ENCODE measurements around the gene C1QTNF5.

Gene C1QTNF5

DNA sequence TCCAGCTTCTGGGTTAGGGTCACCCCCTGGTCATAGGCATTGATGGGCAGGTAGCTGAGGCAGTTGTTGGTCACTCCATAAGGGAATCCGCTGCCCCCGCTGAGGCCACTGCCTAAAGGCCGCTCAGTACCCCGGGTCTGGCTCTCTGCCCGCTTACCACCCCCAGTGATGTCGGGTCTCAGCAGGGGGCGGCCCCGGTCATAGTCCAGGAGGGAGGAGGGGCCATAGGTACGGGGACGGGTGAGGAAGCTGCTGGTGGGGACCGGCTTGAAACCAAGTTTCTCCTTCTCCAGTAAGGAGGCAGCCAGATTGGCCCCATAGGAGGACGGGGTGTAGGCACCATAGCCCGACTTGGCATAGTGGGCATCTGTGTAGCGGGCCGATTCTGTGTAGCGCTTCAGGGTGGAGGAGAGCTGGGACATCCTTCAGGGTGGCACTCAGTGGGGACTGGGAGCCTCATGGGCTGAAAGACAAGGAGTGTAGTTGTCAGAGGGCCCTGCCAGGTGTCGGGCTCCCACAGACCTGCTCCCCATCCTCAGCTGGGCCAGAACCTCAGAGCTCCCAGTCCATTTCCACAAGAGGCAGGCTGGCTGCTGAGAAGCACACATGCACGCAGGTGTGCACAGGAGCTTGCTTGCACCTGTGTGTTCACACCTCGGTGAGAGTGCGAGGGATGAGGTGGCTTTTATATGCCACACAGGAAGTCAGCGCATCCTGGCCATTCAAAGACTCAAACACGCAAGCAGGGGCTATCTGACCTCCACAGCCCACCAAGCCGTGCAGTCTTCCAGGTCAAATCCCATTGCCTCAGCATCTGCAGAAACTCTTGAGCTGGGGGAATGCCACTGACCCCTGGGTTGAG is 32.6 kb upstream of the C1QTNF5 start:
- DNase-seq = no peak

DNA sequence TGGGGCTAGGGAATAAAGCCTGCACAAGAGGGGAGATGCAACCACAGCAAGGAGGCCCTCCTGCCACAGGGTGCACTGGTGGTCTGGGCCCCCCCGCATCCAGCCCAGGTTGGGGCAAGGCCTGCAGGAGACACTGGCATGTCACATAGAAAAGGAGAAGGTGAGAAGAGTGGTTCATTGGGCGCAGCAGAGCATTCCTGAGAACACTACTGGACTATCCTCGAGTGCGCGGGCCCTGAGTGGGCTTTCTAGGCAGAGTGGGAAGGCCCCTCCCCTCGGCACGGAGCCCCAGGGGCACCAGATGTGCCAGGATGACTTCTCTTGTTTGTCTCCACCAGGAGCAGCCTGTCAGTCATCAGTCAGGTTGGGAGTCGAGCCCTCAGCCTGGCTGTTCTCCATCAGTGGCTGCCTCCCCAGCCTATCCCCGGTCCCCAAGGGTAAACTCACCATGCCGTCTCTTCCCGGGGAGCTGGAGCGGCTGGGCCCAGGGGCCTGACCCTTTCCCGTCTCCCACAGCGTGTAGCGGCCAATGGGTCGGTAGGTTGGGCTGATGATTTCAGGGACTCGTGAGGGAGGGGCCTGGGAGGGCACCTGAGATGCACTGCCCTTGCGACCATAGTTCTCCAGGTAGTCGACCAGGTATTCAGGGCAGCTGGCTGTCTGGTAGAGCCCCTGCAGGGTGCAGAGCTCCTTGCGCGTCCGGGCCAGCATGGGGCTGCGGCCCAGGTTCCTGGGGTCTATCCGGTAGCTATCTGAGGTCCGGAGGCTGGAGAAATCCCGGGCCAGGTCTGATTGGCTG is 31.8 kb upstream of the C1QTNF5 start:
- no peak for DNase-seq

DNA sequence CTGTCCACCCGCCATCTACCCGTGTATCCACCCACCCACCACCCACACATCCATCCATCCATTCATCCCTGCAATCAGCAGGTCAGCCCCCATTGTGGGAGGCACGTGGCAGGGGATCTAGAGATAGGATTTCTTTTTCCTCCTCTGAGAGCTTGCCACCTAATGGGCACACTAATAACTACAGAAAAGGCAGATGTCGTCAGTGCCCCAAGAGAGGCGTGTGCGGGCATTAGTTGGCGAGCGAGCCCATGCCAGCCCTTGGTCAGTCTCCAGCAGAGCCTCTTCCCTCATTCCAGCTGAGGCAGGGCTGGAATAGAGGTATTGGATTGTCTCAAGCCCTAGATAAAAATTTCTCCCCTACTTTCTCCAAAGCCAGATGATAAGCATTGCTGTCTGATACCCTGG is 31.1 kb upstream of the C1QTNF5 start:
- DNase-seq = no peak

DNA sequence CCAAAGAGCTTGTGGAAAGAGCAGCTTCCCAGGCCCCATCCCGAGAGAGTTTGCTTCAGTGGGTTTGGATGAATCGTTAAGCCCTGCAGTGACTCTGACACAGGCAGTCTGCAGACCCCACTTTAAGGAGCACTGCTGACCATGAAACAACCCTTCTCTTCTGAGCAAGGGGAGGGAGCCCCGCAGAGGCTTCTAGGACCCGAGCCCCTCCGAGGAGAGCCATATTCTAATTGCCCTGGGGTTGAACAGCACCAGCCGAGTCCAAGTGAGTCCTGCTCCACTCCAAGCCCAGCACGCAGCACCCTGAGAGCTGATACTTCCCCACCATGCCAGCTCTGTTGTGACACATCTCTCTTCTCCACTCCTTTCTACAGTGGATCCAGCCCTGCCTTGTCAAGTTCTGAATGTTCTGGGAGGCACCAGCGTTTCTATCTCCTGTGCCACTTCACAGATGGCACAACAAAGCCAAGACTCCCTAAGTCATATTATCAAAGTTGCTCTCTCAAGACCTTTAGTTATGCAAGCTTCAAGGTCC is 30.5 kb upstream of the C1QTNF5 start:
- DNase-seq = no peak

DNA sequence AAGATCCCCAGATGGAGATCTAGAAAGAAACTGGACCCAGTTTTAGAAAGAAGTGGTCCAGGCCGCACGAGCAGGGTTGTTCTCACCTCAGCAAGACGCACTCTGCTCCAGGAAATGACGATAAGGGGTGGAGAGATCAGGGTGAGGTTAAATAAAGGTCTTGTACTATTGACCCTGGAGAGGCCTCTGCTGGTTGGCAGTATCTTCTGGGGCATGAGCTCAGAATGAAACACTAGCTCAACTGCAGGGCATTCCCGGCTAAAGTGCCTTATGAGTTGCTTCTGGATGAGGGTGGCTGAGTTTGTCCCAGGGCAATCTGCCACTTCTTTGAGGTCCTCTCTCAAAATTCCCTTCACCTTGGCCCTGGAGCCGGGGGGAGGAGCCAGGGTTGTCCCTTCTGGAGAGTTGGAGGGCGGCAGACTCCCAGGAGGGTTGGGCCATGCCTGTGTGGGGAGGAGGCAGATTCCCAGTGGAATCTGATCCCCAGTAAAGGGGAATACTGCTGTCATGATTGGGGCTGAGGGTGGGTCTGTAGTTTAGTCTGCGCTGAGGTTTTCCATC is 29.9 kb upstream of the C1QTNF5 start:
- DNase-seq = no peak

DNA sequence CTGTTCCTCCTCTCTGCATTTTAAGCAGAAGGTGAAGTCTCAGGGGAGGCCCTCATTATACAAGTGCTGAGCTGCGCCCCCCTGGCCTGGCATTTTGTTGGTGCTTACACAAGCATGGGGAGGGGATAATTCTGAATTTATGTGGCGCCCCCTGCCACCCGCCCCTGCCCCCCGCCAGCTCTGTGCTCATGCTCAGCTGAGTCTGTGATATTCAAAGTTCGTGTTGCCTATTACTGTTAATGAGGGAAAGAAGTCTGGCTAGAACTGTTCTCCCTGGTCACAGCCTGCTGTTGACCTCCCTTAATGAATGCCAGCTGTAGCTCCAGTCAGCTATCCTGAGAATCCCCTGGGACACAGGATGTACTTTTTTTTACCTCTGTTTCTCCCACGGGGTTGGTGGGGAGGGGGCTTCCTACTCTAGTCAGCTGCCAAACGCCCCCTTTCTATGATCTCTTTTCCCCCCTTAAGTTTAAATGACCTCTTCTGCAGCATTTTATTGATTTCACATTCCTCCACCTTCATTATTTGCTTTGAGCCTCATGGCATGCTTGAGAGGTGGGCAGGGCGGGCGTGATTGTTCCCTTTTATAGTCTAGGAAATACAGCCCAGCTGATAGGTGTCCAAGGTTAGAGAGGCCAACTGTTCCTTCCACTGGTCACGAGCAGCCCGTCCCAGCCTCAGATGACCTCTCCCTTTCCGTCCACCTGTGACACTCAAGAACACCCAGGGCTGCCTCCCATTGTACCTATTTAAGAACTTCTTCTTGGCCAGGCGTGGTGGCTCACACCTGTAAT is 28.6 kb upstream of the C1QTNF5 start:
- DNase-seq = no peak

DNA sequence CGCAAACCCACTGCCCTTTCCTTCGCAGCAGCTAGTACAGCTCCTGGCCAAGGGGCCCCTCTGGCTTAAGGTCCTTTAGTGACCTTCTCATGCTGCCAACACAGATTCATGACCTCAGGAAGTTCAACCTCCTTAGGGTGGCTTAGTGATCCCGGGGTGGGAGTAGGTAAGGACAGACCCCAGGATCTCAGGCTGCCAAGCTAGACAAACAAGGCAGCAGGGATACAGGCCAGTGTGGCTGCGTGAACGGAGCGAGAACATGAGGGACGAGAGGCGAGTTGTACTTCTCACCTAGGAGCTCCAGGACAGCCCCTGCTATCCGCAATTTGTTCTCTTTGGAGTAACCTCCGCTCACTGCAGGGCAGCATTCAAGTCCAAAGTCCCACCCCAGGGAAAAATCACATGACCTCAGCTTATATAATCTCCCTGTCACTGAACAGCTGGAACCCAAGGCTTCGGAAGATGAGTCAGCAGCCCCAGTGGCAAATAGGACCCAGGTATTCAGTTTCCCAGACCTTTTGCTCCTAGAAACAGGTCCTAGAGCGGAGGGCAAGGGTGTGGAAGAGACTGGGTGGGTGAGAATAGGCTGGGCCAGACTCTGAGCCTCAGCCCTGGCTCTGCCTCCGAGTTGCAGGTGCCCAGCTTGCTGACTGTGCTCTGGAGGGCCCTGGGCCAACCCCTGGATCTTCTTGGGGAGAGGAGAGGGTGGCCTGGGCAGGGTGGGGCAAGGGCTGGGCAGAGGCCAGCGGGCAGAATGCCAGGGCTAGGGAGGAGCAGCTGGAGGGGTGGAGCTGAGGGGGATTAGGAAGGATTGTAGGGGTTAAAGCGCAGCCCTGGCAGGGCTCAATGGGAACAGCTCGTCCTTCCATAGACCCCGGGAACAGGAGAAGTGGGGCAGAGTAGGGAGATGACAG is 27.7 kb upstream of the C1QTNF5 start:
- DNase-seq = no peak

DNA sequence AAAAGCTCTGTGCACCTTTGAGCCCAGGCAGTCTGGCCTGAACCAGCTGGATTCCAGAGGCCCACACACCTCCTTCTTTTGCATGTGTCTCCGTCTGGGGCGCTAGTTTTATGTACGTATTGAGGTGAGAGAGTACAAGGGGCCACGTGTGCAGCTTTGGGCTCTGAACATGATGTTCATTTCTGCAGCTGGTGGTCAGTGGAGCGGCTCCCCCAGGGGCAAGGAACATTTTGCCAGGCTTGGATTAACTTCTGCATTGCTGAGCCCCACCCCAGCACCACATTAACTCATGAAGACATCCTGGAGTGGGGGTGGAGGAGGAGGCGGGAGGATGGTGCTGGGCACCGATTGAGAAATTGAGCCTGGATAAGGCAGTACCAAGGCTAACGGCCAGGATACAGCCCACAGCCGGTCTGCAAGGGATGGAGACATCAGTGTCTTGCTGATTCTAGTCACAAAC is 27.0 kb upstream of the C1QTNF5 start:
- DNase-seq = no peak

DNA sequence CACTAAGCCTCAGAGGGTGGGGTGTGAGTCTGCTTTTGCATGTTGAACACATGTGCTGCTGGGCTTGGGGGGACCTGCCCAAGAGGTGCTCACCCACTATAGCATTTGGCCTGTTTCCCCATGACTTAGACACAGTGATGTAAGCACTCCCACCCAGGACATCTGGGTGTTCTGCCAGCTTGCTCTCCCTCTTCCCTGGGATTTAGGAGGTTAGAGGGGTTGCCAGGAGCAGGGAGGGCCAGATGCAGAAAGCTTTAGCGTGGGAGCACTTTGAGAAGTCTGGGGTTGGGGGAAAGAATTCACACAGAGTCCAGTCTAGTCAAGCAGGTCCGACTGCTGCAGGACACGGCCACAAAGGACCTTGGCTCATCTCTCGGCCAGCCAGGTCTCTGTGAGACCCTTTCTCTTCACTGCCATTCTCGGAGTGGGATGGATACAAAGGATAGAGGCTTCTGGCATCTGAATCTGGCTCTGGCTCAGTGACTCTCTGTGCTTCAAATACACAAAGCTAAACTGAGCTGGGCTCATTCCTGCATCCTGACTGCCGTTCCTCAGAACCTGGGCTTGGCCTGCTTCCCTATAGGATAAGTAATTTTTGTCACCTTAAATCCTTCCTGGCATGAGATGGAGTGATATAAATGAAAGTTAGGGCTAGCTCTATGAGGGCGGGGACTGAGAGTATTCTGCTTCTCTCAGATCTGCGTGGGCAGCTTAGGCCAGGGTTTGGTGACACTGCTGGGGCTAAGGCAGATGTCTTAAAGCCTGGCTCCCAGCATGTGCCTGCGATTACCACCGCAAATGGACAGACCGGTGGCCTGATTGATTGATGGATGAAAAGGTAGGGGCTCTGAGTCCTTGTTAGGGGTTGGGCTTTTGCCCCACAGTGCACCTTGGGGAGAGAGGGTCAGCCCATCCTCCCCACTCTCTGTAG is 26.3 kb upstream of the C1QTNF5 start:
- DNase-seq = no peak

DNA sequence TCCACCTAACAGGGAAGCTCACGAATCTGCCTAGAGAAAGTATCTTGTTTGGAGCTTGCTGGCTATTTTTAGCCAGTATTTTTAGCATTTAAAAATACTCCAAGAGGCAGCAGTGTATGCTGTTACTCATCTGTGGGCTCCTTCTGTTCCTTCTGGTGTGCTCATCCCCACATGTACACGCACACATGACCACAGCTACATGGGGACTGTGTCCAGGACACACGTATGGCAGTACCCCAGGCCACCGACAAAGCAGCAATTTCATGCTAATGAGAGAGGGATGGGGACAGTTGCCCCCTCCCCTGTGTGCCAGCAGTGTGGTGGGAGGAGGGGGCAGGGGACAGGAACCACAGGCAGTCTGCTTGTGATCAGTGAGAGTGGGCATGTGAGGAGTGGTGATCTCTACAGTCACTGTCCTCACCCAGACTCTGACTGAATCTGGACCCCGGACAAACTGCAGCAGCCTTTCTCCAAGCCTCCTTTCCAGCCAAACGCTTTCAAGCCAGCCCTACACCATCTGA is 24.4 kb upstream of the C1QTNF5 start:
- no peak for DNase-seq

DNA sequence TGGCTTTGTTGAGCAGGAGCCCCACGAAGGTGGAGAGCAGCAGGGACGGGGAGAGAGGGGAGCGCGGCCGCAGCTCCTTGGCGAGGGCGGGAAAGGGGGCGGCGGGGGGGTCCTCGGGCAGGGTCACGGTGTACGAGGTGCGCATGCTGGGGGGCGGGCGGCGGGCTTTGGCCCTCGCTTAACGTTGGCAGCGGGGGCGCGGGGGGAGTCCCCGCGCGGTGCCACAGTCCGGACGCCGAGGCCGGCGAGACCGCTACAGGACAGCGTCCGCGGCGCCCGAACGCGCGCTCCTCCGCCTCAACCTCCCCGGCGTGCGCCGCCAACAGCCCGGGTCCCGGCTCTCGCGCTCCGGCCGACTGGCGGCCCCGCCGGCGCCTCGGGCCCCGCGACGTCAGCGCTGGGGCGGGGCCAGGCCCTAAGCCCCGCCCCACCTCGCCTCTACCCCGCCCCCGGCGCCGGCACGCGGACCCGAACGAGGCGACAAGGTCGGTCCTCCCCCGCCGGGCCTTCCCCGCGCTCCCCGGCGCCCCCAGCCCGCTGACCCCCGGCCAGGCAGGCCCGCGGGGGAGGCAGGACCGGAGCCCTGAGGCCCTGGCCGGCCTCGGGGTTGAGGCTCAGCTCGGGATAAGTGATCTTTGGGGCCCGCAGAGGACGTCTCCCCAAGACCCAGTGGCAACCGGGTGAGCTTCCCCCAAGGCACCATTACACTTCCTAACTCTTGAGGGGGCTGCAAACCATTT is 23.3 kb upstream of the C1QTNF5 start:
- no peak for DNase-seq

DNA sequence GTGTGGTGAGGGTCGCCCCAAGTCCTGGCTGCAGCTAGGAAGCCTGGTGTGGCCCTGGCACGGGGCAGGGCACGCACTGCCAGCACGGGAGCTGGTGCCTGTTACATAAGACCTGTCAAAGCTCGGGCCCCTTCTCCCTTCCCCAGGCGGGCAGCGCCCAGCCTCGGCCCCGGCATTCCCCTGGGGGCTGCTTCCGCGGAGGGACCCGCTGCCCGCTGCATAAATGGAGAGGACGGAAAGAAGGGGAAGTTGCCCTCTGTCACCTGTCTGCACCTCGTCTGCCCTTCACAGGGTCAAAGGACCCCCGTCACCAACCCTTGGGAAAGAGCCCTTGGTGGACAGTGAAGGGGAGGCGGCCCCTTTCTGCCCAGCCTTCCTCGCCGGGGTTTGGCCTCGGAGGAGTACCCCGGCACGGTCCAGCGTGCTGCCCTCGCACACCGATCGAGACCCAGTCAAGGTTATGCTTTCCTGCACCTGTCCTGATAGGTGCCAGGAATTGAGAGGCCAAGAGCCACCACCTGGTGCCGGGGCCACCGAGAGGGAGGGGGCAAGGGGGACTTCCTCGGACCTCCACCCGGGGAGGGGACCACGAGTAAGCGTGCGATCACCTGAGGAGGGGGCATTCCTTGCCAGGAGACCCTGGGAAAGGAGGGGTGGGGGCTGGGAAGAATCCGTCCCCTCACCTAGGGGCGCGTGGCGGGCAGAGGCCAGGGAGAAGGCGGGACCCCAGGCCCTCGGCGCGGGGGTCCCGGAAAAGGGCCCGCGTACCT is 22.6 kb upstream of the C1QTNF5 start:
- DNase-seq = no peak

DNA sequence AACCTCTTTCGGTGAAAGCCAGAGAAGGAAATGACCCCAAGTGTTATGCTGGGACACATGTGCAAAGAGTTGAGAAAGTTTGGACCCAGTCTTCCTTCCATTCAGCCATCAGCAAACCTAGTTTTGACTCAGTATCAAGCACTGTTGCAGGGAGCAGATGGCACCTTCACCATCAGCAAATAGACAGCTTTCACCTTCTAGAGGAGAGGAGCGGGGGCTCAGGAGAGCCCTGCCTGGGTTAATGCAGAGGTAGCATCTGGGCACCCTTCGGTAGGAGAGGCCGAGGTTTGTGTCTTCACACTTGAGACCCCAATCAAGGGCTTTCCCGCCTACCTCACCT is 22.0 kb upstream of the C1QTNF5 start:
- no peak for DNase-seq

DNA sequence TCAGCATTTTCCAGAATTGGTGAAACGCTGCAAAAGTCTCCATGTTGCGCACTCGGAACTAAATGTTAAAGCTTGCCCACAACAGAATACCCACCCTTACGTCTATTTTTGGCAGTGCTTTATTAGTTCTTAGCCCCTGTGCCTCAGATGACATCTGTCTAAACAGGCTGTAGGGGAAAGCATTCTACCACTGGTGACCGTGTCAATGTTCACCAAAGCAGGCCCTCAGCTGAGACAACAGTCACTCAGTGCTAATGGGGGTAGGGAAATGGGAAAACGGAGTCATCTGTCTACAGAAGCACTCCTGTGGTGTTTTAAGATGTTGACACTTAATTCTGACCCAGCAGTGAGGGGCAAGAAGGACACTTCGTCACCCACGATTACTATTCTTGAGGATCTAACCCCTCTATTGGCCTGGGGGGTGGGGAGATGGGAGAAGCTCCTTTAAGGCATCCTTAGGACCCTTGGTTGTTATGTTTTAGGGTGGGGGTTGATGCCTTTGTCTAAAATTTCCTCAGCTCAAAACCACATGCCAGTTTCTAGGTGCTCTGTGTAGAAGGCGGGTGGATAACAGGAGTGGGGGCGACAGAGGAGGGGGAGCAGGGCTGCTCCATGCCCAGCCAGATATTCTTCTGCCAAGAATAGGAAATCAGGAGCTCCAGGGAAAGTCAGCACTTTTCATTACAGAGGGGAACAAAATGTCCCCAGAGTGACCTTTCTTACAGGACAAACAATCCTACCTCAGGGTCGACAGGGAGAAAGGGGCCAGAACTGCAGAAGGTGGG is 21.4 kb upstream of the C1QTNF5 start:
- DNase-seq = no peak

DNA sequence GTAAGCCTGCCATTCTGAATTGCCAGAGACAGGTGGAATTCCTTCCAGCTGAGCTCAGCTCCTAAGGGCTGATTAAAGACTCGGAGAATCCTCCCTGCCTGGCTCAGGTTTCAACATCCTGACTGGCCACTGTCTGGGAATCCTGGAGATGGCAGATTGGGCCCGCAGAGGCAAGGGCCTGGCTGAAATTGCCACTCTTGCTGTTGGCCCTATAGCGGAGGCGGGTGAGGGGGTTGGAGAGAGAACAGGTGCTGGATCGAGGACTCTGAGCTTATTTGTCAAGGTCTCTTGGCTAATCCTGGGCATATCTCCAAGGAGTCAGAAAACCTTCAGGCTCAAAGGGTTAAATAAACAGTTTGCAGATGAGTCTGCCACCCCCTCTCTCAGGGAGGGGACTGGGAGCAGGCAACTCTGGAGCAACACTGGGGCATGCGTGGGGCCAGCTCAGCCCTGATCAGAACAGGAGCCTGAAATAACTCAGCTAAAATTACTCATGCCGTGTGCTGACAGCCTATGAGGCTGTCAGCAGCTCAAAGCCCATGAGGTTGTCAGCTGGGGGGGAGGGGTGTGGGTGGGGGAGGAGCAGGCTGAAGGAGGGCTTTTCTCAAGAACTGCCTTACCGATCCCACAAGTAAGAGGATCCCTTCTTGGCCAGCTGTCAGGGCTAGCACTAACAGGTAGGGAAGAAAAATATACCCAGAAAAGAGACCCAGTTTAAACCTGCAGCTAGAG is 20.5 kb upstream of the C1QTNF5 start:
- DNase-seq = no peak

DNA sequence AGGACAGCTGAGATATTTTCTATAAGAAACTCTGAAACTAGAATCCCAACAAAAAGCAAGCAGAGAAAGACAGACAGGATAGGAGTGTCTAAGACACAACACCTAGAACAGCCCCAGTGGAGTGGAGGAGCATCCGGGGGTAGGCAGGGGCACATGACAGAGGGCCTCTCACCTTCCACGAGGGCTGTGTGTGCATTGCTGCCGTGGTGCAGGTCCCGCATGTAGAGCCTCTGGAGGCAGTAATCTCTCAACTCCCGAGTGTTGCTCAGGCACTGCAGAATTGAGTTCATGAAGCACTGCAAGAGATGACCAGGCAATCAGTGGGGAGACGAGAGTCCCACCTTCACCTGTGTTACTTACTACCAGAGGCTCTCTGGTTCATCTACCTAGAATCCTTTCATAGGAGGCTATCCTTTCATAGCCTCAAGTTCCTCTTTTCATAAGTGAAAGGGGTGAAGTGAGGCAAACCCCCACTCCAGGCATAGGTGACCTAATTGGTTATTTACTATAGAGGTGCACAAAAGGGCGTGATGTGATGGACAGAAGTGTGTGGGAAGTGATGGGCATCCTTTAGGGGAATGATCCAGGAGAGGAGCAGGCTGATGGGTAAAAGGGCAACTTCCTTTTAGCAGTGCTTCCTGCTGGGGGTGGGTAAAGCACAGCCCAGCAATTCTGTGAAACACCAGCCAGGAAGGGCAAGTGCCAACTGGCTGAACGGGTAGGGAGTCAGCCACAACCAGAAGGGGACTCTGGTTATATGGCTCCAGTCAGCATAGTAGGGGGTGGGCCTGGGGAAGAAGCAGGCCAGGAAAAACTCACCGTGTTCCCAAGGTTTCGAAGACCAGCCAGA is 18.9 kb upstream of the C1QTNF5 start:
- DNase-seq = no peak

Data from NCI-H1436 treated with DMSO at 0.1 percent for 48 hours (cell line).